ENCODE measurements around the gene ADGRG6.
A peak's percentile ranks its signal among the peaks of the same experiment; 100 is the strongest.
"Not testable (repeated sequence)": the region's sequence is repeated elsewhere in the genome, so short reads cannot be mapped to it uniquely, and the experiment has no call there.

The ADGRG6 gene

GRCh38 chr6:142301651-142302391 is at the start of gene ADGRG6:
Gene ADGRG6, plus strand, starts transcription at chr6:142302007. Its CDS starts 323 bp downstream, at chr6:142302330.
- peak; percentile 65 for DNase-seq

- no peak for DNase-seq
Measured at GRCh38 chr6:142254513-142254912, 47.3 kb upstream of the ADGRG6 start.

- no peak for DNase-seq
Measured at GRCh38 chr6:142255785-142256184, 46.0 kb upstream of the ADGRG6 start.

GRCh38 chr6:142258305-142258704 is 43.5 kb upstream of the ADGRG6 start:
- no peak for DNase-seq

- DNase-seq, result no peak
Measured at GRCh38 chr6:142258757-142259156, 43.0 kb upstream of the ADGRG6 start.

GRCh38 chr6:142260748-142261147 is 41.1 kb upstream of the ADGRG6 start:
- no peak for DNase-seq

GRCh38 chr6:142262231-142262630 is 39.6 kb upstream of the ADGRG6 start:
- no peak for DNase-seq

GRCh38 chr6:142265476-142265875 is 36.3 kb upstream of the ADGRG6 start:
- DNase-seq, result no peak

GRCh38 chr6:142266060-142266459 is 35.7 kb upstream of the ADGRG6 start:
- DNase-seq, result no peak

- DNase-seq, result no peak
Measured at GRCh38 chr6:142271476-142271875, 30.3 kb upstream of the ADGRG6 start.

GRCh38 chr6:142274656-142275055 is 27.2 kb upstream of the ADGRG6 start:
- no peak for DNase-seq

GRCh38 chr6:142275236-142276006 is 26.4 kb upstream of the ADGRG6 start:
- DNase-seq, result no peak

GRCh38 chr6:142276256-142276655 is 25.6 kb upstream of the ADGRG6 start:
- no peak for DNase-seq

GRCh38 chr6:142279350-142280180 is 22.2 kb upstream of the ADGRG6 start:
- DNase-seq, result no peak

GRCh38 chr6:142280265-142280664 is 21.5 kb upstream of the ADGRG6 start:
- no peak for DNase-seq

- DNase-seq, result no peak
Measured at GRCh38 chr6:142280927-142281326, 20.9 kb upstream of the ADGRG6 start.

GRCh38 chr6:142283138-142283537 is 18.7 kb upstream of the ADGRG6 start:
- not testable (repeated sequence) for DNase-seq

- no peak for DNase-seq
Measured at GRCh38 chr6:142284419-142284818, 17.4 kb upstream of the ADGRG6 start.

GRCh38 chr6:142285235-142286087 is 16.3 kb upstream of the ADGRG6 start:
- DNase-seq, result no peak

- no peak for DNase-seq
Measured at GRCh38 chr6:142286088-142286409, 15.8 kb upstream of the ADGRG6 start.

- no peak for DNase-seq
Measured at GRCh38 chr6:142289687-142290086, 12.1 kb upstream of the ADGRG6 start.

- DNase-seq, result no peak
Measured at GRCh38 chr6:142290851-142291250, 11.0 kb upstream of the ADGRG6 start.

- DNase-seq, result no peak
Measured at GRCh38 chr6:142291512-142291911, 10.3 kb upstream of the ADGRG6 start.

Measured in right hindlimb (tissue), 1 donor.